ENCODE measurements around the gene LAMC2.

LAMC2 gene

DNA sequence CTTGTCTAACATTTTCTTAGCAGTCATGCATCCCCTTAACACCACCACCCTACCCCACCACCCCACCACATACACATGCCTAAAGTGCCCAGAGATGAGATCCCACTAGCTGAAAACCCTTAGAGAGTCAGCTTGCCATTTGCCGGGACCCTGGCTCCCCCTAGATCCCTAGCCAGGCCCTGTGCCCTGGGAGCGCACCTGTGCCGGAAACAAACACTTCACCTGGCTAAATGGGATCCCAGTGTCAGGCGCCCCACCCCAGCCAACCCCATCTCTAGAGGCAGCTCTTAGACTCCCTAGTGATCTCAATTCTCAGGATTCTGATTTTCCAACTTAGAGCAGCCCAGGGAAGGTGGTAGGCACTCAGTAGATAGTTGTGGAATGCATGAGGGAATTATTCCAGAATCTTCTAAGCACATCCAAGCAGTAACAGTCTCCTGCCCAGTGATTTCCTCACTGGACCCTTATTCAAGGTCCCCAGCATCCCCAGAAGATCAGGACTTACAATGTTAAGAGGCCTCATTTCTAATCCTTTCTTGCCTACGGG lies 105.2 kb downstream of the LAMC2 start:
- no peak for DNase-seq

DNA sequence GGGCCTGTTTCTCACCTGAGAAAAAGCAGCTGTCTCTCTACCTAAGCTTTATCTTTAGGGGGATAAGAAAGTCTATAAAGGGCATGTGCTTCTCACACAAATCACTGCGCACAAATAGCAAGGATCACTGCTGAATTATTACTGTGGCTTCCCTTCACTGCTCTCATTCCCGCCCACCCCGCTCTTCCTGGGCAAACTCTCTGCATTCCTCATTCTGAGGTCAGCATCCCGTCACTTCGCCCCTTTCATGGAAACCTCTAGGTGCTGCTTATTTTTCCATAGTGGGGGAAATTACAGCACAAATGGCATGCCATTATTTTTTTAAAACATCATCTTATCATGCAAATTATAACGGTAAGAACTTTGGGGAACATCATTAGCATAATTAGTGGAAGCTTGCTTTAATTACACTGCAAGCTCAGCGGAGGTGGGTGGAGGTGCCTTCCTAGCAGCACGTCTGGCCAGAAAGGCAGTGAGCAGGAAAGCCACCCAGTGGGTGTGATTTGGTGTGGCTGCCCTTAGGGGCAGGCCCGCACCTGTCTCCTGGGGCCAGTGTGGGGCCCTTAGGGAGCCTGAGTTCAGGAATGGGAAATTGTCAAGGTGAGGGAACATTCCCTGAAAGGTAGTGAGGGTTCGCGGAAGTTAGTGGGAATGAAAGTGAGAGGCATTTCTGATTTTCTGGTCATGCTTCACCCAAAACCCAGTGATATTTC lies 105.9 kb downstream of the LAMC2 start:
- no peak for DNase-seq

DNA sequence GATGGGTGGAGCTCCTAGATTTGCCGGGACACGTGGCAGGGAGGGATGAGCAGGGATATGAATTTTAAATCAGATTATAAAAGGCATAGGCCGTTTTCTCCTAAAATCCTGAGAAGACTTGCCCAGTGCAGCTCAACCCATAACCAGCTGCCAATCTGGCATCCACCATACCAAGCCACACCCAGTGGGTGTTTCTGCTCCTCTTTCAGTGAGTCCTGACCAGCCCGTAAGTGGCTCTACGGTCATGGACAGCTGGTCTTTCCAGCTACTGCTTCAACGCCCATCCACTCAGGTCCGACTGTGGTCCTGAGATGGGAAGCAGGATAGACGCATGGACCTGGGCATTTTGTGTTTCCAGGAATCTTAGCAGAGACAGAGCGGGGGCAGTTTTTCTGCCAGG lies 107.2 kb downstream of the LAMC2 start:
- DNase-seq = no peak

DNA sequence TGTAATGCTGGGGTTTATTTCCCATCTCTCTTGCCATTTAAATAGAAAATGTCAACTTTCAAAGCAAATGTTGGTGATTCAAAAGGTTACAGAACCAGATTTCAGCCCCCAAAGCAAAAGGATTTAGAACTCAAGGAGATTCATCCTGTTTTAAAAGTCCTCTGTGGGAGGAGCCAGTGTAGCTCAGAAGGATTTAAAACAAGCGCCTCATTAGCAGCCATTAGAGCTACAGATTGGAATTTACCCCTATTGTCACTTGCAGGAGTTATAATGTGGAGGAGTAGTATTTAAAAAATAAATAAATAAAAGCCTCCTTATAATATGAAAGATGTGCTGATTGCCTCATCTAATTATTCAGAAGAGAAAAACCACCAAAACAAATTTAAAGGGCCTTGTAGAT lies 107.8 kb downstream of the LAMC2 start:
- no peak for DNase-seq

Data from hematopoietic multipotent progenitor cell treated with erythropoietin and hydrocortisone succinate and interleukin-3 and kit ligand, for 4 days (in vitro differentiated cells).